Kidney epithelial cell (primary cell): ENCODE data around the gene ZNF175. TPM values are rescaled to one million over a fixed set of nuclear protein-coding genes. Genes with fewer than 3 reads are reported as not detected.

Source experiments
- DNase-seq: peaks from one replicate; pipeline ENCODE4 v3.0.0-alpha.2; 2010; ENCODE audit warnings: low read depth
- H3K27me3 ChIP-seq: 2 replicates; pipeline ENCODE4 v1.6.0; 2011; ENCODE audit warnings: low read length; ENCODE audit not compliant: control insufficient read depth, insufficient read depth
- H3K36me3 ChIP-seq: 2 replicates; pipeline ENCODE4 v1.5.1; 2011; ENCODE audit warnings: low read length; ENCODE audit not compliant: control insufficient read depth, insufficient read depth
- H3K4me3 ChIP-seq: 2 replicates; pipeline ENCODE4 v1.5.1; 2011; ENCODE audit warnings: low read depth, mild to moderate bottlenecking, control low read depth, low read length
- total RNA-seq: library from RNA; depleted of rRNA; stranded (reverse); fragments of >200 nt; gene quantifications from 2 replicates; pipeline ENCODE4 v1.2.3, GENCODE V29; 2015
- TF ChIP-seq, protein P1 (sequence below): IDR thresholded peaks from 2 replicates; pipeline ENCODE4 v1.5.1; 2011; ENCODE audit warnings: mild to moderate bottlenecking, moderate library complexity, low read length, control low read depth, inconsistent platforms; ENCODE audit not compliant: insufficient read depth, poor library complexity, severe bottlenecking

The ZNF175 gene
- total RNA-seq, 1 donor from 2014 or later, result 5.0 TPM

DNA sequence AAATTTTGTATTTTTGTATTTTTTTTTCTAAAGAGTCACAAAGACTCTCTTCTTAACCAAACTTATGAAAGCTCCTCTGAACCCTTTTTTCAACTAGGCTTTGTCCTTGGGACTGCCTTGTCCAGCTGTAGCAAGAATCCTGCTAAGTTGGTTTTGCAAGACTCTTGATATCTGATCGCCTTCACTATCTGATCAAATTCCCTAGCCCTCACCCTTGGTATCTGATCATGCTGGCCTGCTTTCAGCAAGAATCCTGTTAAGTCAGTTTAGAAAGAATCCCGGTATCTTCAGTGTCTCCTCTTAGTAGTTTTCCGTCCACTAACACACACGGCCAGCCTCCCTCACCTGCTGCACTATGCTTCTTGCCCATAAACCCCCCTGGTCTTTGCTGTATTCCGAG lies 61.0 kb downstream of the ZNF175 start:
- TF ChIP-seq, protein P1, sequence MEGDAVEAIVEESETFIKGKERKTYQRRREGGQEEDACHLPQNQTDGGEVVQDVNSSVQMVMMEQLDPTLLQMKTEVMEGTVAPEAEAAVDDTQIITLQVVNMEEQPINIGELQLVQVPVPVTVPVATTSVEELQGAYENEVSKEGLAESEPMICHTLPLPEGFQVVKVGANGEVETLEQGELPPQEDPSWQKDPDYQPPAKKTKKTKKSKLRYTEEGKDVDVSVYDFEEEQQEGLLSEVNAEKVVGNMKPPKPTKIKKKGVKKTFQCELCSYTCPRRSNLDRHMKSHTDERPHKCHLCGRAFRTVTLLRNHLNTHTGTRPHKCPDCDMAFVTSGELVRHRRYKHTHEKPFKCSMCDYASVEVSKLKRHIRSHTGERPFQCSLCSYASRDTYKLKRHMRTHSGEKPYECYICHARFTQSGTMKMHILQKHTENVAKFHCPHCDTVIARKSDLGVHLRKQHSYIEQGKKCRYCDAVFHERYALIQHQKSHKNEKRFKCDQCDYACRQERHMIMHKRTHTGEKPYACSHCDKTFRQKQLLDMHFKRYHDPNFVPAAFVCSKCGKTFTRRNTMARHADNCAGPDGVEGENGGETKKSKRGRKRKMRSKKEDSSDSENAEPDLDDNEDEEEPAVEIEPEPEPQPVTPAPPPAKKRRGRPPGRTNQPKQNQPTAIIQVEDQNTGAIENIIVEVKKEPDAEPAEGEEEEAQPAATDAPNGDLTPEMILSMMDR, result no peak
- Histone ChIP-seq H3K27me3 (peaks cover 2% of the 10 kb centered on the region), H3K36me3 (no peaks in the 10 kb centered on the region), H3K4me3 (no peak overlapping the region)
- DNase-seq, result no peak

DNA sequence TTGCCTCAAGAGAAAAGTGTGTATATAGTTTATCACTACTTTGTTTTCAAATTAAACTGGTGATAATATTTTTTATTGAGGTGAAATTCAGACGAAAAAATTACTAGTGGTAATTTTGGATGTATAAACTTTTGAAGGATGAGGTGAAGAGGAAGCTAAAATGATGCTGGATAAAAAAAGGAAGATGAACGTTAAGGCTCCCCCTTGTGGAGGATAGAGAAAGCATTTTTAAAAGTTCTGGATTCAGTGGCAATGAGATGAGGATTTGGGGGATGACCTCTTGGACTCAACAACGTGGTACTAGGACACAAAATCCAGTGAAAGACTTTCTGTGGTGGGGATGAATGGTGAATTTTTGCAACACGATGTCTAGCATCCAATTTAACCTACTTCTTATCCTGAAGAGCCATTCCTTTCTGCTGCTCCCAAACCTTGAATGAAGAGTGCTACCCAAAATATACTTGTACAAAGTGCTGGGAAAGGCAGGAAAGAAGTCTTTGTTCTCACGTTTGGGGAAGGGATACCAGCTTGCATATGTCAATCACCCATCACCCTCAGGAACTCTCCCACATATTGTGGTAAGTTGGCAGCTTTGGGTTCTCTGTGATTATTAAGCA lies 66.4 kb downstream of the ZNF175 start:
- DNase-seq, result no peak
- H3K4me3 ChIP-seq, result no peak overlapping the region
- no peaks in the 10 kb centered on the region for H3K36me3 ChIP-seq
- H3K27me3 ChIP-seq, result no peaks in the 10 kb centered on the region
- TF ChIP-seq, protein P1, result peak; percentile 38

DNA sequence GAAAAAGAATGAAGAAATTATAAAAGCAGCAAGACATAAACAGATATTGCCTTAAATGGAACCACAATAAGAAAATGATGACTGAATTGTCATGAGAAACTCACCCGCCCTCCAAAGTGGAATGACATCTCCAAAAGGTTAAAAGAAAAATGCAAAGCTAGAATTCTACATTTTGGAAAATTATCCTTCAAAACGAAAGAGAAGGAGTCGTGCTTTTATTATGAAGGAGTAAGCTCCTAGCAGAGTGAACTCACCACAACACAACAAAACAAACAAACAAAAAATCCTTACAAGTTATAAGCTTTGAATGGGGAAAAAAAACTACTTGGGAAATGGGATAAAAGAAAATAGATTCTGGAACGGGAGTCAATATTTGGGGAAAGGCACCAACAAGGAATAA lies 68.8 kb downstream of the ZNF175 start:
- Histone ChIP-seq H3K27me3 (no peaks in the 10 kb centered on the region), H3K4me3 (no peak overlapping the region), H3K36me3 (no peaks in the 10 kb centered on the region)
- no peak for DNase-seq
- TF ChIP-seq, protein P1, result no peak

DNA sequence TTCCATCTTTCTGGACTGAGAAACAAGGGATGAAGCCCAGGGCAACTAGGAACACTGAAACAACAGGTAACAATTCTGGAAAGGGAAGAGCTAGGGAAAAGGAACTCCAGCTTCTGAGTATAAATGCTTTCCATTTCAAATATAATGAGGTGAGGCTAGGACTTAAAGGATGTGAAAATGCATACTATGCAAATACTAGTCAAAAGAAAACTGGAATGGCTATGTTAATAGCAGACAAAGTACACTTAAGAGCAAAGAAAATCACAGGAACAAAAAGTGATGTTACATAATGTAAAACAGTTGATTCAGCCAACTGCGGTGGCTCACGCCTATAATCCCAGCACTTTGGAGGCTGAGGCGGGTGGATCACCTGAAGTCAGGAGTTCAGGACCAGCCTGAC lies 69.3 kb downstream of the ZNF175 start:
- Histone ChIP-seq H3K27me3 (no peaks in the 10 kb centered on the region), H3K36me3 (no peaks in the 10 kb centered on the region), H3K4me3 (no peak overlapping the region)
- DNase-seq, result no peak
- TF ChIP-seq, protein P1, result no peak

DNA sequence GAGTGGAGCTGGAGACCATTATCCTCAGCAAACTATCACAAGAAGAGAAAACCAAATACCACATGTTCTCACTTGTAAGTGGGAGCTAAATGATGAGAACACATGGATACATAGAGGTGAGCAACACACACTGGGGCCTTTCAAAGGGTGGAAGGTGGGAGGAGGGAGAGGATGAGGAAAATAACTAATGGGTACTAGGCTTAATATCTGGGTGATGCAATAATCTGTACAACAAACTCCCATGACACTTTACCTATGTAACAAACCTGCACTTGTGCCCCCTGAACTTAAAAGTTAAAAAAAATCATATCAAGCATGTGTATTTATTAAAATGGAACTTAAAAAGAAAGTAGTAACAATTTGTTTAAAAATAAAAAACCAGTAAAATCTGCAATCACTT lies 70.6 kb downstream of the ZNF175 start:
- Histone ChIP-seq H3K27me3 (no peaks in the 10 kb centered on the region), H3K4me3 (no peak overlapping the region), H3K36me3 (no peaks in the 10 kb centered on the region)
- DNase-seq, result no peak
- TF ChIP-seq, protein P1, result no peak

Other genes starting within 250 kb of the ZNF175 start
- gene VSIG10L, start 229.1 kb upstream of the ZNF175 start, total RNA-seq, result 1.1 and 1.5 TPM in 2 replicates
- 29.8 and 36.9 TPM in 2 replicates for gene ETFB, start 204.9 kb upstream of the ZNF175 start, total RNA-seq
- not detected in 2 replicates for gene CLDND2, start 202.3 kb upstream of the ZNF175 start, total RNA-seq
- not detected in 2 replicates for gene NKG7, start 198.6 kb upstream of the ZNF175 start, total RNA-seq
- gene LIM2, start 183.3 kb upstream of the ZNF175 start, total RNA-seq, result not detected in 2 replicates
- not detected in 2 replicates for gene C19orf84, start 180.7 kb upstream of the ZNF175 start, total RNA-seq
- gene SIGLEC10, start 153.6 kb upstream of the ZNF175 start, total RNA-seq, result 0.04 and 0.55 TPM in 2 replicates
- gene SIGLEC8, start 112.8 kb upstream of the ZNF175 start, total RNA-seq, result not detected in 2 replicates
- not detected in 2 replicates for gene CEACAM18, start 92.7 kb upstream of the ZNF175 start, total RNA-seq
- gene SIGLEC12, start 69.5 kb upstream of the ZNF175 start, total RNA-seq, result 1.4 TPM in 1 of 2 replicates, not detected in the other
- gene SIGLEC6, start 39.6 kb upstream of the ZNF175 start, total RNA-seq, result not detected in 2 replicates
- gene SIGLEC5, start 59.1 kb downstream of the ZNF175 start, total RNA-seq, result not detected in 2 replicates
- gene SIGLEC14, start 75.5 kb downstream of the ZNF175 start, total RNA-seq, result not detected in 2 replicates
- gene SPACA6, start 122.0 kb downstream of the ZNF175 start, total RNA-seq, result 7.8 and 12.6 TPM in 2 replicates
- gene HAS1, start 152.7 kb downstream of the ZNF175 start, total RNA-seq, result not detected in 2 replicates
- not detected in 2 replicates for gene FPR1, start 180.6 kb downstream of the ZNF175 start, total RNA-seq
- gene FPR2, start 189.9 kb downstream of the ZNF175 start, total RNA-seq, result not detected in 2 replicates
- gene FPR3, start 223.9 kb downstream of the ZNF175 start, total RNA-seq, result not detected in 2 replicates